GM23338 (cell line): ENCODE measurements around the gene ZNF236. TPM values are rescaled to one million over a fixed set of nuclear protein-coding genes. Genes with fewer than 3 reads are reported as not detected.

ENCODE experiments used
- ATAC-seq: fragments of 200-7000 bp; cut with Tn5 transposase; 3 replicates; pipeline ENCODE4 v1.9.1; 2020
- DNase-seq: peaks from one replicate; pipeline ENCODE4 v3.0.0-alpha.2; 2015; ENCODE audit warnings: low spot score
- H2AFZ ChIP-seq: fragments of 200-600 bp; sonication (generic); 2 replicates; pipeline ENCODE4 v1.8.0; 2016; ENCODE audit warnings: antibody characterized with exemption, mild to moderate bottlenecking, moderate library complexity
- H3F3A ChIP-seq: fragments of 200-600 bp; sonication (generic); replicated peaks from 2 replicates; pipeline ENCODE4 v1.8.0; 2017; ENCODE audit warnings: antibody characterized with exemption, mixed run types, low read depth
- H3K27ac ChIP-seq: fragments of 200-600 bp; sonication (generic); 2 replicates; pipeline ENCODE4 v1.6.1; 2016; ENCODE audit warnings: low read depth
- H3K27me3 ChIP-seq: fragments of 200-600 bp; sonication (generic); 2 replicates; pipeline ENCODE4 v1.8.0; 2016; ENCODE audit warnings: mild to moderate bottlenecking, mixed run types, moderate library complexity; ENCODE audit not compliant: insufficient read depth
- H3K36me3 ChIP-seq: fragments of 200-600 bp; sonication (generic); 2 replicates; pipeline ENCODE4 v1.8.0; 2016; ENCODE audit warnings: mild to moderate bottlenecking; ENCODE audit not compliant: insufficient read depth
- H3K4me1 ChIP-seq: fragments of 200-600 bp; sonication (generic); 2 replicates; pipeline ENCODE4 v1.8.0; 2016; ENCODE audit warnings: mild to moderate bottlenecking, moderate library complexity; ENCODE audit not compliant: insufficient read depth
- H3K4me2 ChIP-seq: fragments of 200-600 bp; sonication (generic); 2 replicates; pipeline ENCODE4 v1.7.1; 2017; ENCODE audit warnings: mixed run types
- H3K4me3 ChIP-seq: fragments of 200-600 bp; sonication (generic); 2 replicates; pipeline ENCODE4 v1.6.1; 2016; ENCODE audit warnings: mixed run types
- H3K79me2 ChIP-seq: fragments of 200-600 bp; sonication (generic); replicated peaks from 2 replicates; pipeline ENCODE4 v1.8.0; 2017; ENCODE audit warnings: mild to moderate bottlenecking; ENCODE audit not compliant: insufficient read depth
- H3K9me2 ChIP-seq: fragments of 200-600 bp; sonication (generic); 2 replicates; pipeline ENCODE4 v1.8.0; 2017; ENCODE audit not compliant: insufficient read depth
- H4K20me1 ChIP-seq: fragments of 200-600 bp; sonication (generic); replicated peaks from 2 replicates; pipeline ENCODE4 v1.8.0; 2017; ENCODE audit warnings: mild to moderate bottlenecking; ENCODE audit not compliant: insufficient read depth
- H3K27ac Mint-ChIP-seq: 2 replicates; pipeline ENCODE4 v1.8.0; 2020; ENCODE audit warnings: inconsistent platforms, mild to moderate bottlenecking, moderate library complexity, mixed read lengths
- H3K27me3 Mint-ChIP-seq: 3 replicates; pipeline ENCODE4 v1.8.0; 2022; ENCODE audit warnings: low read depth, mild to moderate bottlenecking, moderate library complexity, mixed read lengths, inconsistent platforms; ENCODE audit not compliant: insufficient read depth, poor library complexity
- H3K36me3 Mint-ChIP-seq: 3 replicates; pipeline ENCODE4 v1.8.0; 2021; ENCODE audit warnings: low read depth, mild to moderate bottlenecking, inconsistent platforms, moderate library complexity, mixed read lengths
- H3K4me1 Mint-ChIP-seq: 3 replicates; pipeline ENCODE4 v1.8.0; 2020; ENCODE audit warnings: mild to moderate bottlenecking, inconsistent platforms, mixed read lengths
- H3K4me3 Mint-ChIP-seq: 3 replicates; pipeline ENCODE4 v1.8.0; 2021; ENCODE audit warnings: moderate library complexity, mild to moderate bottlenecking, inconsistent platforms, mixed read lengths
- H3K9me3 Mint-ChIP-seq: 3 replicates; pipeline ENCODE4 v1.8.0; 2020; ENCODE audit warnings: moderate library complexity, mild to moderate bottlenecking, inconsistent platforms, mixed read lengths
- CREB1 ChIP-seq: fragments of 250-450 bp; sonication (Bioruptor Pico); IDR thresholded peaks from 2 replicates; pipeline ENCODE4 v1.5.0; 2020; ENCODE audit warnings: low read depth, mild to moderate bottlenecking, moderate library complexity
- EZH2 ChIP-seq: fragments of 200-600 bp; sonication (generic); IDR thresholded peaks from one replicate; pipeline ENCODE4 v1.8.0; 2017; ENCODE audit warnings: antibody characterized with exemption, mild to moderate bottlenecking, low read depth; ENCODE audit not compliant: unreplicated experiment
- JUNB ChIP-seq: IDR thresholded peaks from one replicate; pipeline ENCODE4 v1.6.1; 2016; ENCODE audit warnings: antibody characterized with exemption; ENCODE audit not compliant: unreplicated experiment
- ZNF114 ChIP-seq: fragments of 250-450 bp; sonication (Bioruptor Pico); IDR thresholded peaks from 2 replicates; pipeline ENCODE4 v1.5.0; 2020; ENCODE audit warnings: mild to moderate bottlenecking, moderate library complexity
- ZNF331 ChIP-seq: fragments of 250-450 bp; sonication (Bioruptor Pico); IDR thresholded peaks from 2 replicates; pipeline ENCODE4 v1.5.0; 2020; ENCODE audit warnings: low read depth, mild to moderate bottlenecking, moderate library complexity
- polyA plus RNA-seq: library from polyadenylated mRNA; unstranded; fragments of >200 nt; fragmentation: Nextera tagmentation; extraction: Ambion mirVana; gene quantifications from 2 replicates; pipeline ENCODE4 v1.2.1, GENCODE V29; 2016
- total RNA-seq: library from RNA; depleted of rRNA; stranded (reverse); fragments of >200 nt; shearing (Covaris generic); gene quantifications from 2 replicates; pipeline ENCODE4 v1.2.3, GENCODE V29; 2014
- TF ChIP-seq, protein P1 (sequence below), 2 experiments: fragments of 200-600 bp in 1 of 2; sonication (generic) in 1 of 2; conservative IDR thresholded peaks; 2 replicates each; pipeline versions ENCODE4 v1.5.1 to v1.6.1; 2016 to 2017; ENCODE audit warnings: antibody characterized with exemption in 2 of 2, low read depth in 2 of 2, mild to moderate bottlenecking in 2 of 2, moderate library complexity in 1 of 2
- TF ChIP-seq, protein P2 (sequence below): IDR thresholded peaks from one replicate; pipeline ENCODE4 v1.6.1; 2018; ENCODE audit warnings: antibody characterized with exemption; ENCODE audit not compliant: unreplicated experiment
- TF ChIP-seq, protein P3 (sequence below): fragments of 250-450 bp; sonication (Bioruptor Pico); IDR thresholded peaks from 2 replicates; pipeline ENCODE4 v1.5.0; 2020; ENCODE audit warnings: mild to moderate bottlenecking, moderate library complexity

ZNF236 gene
- total and polyA plus RNA-seq, 2 experiments from 2014 or later: 8.9 to 16.3 TPM

DNA sequence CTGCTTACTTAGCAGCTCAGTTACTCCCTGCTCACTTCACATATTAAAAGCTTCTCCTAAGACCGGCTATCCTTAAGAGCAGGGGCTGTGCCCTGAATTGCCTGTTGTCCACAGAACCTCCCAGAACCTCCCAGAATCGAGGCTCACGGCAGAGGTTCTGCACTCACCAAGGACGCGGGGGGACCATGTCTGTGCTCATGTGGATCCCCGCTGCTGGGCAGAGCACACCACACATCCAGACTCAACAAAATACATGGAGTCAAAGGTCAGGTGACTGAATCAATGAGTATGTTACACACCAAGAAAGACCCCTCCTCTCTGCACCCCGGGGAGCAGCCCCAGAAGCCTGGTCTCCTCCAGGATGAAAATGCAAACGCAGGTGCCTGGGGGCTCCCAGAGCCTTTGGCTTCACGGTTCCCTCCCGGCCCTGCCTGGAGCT, 161.3 kb downstream of the ZNF236 start:
- TF ChIP-seq, protein P1, sequence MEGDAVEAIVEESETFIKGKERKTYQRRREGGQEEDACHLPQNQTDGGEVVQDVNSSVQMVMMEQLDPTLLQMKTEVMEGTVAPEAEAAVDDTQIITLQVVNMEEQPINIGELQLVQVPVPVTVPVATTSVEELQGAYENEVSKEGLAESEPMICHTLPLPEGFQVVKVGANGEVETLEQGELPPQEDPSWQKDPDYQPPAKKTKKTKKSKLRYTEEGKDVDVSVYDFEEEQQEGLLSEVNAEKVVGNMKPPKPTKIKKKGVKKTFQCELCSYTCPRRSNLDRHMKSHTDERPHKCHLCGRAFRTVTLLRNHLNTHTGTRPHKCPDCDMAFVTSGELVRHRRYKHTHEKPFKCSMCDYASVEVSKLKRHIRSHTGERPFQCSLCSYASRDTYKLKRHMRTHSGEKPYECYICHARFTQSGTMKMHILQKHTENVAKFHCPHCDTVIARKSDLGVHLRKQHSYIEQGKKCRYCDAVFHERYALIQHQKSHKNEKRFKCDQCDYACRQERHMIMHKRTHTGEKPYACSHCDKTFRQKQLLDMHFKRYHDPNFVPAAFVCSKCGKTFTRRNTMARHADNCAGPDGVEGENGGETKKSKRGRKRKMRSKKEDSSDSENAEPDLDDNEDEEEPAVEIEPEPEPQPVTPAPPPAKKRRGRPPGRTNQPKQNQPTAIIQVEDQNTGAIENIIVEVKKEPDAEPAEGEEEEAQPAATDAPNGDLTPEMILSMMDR (conservative IDR thresholded peaks at IDR 0.05; ENCODE audit: low read depth in 2 of 2): peak in 1 of 2 experiments; percentile 4; a peak in 1 of 4 replicates
- no peak for TF ChIP-seq CREB1
- H3K9me3 Mint-ChIP-seq: no peaks in the 10 kb centered on the region
- Histone ChIP-seq H3F3A (no peaks in the 10 kb centered on the region), H4K20me1 (no peaks in the 10 kb centered on the region), H2AFZ (0 out of 2 replicates have a peak overlapping the region, but pooled peaks have one; percentile 12), H3K36me3 (no peaks in the 10 kb centered on the region), H3K4me2 (no peak overlapping the region), H3K9me2 (no peaks in the 10 kb centered on the region), H3K4me1 (peaks cover 22% of the 10 kb centered on the region), H3K79me2 (no peaks in the 10 kb centered on the region), H3K4me3 (no peak overlapping the region), H3K27ac (no peak overlapping the region), H3K27me3 (no peaks in the 10 kb centered on the region)
- H3K27me3 Mint-ChIP-seq: peaks cover 9% of the 10 kb centered on the region
- H3K27ac Mint-ChIP-seq: peak overlapping the region; percentile 28; the same call in 1 of the 2 replicates
- H3K4me1 Mint-ChIP-seq: peaks cover 40% of the 10 kb centered on the region
- ATAC-seq: peak; percentile 9
- no peak overlapping the region for H3K4me3 Mint-ChIP-seq
- DNase-seq: no peak
- no peaks in the 10 kb centered on the region for H3K36me3 Mint-ChIP-seq

DNA sequence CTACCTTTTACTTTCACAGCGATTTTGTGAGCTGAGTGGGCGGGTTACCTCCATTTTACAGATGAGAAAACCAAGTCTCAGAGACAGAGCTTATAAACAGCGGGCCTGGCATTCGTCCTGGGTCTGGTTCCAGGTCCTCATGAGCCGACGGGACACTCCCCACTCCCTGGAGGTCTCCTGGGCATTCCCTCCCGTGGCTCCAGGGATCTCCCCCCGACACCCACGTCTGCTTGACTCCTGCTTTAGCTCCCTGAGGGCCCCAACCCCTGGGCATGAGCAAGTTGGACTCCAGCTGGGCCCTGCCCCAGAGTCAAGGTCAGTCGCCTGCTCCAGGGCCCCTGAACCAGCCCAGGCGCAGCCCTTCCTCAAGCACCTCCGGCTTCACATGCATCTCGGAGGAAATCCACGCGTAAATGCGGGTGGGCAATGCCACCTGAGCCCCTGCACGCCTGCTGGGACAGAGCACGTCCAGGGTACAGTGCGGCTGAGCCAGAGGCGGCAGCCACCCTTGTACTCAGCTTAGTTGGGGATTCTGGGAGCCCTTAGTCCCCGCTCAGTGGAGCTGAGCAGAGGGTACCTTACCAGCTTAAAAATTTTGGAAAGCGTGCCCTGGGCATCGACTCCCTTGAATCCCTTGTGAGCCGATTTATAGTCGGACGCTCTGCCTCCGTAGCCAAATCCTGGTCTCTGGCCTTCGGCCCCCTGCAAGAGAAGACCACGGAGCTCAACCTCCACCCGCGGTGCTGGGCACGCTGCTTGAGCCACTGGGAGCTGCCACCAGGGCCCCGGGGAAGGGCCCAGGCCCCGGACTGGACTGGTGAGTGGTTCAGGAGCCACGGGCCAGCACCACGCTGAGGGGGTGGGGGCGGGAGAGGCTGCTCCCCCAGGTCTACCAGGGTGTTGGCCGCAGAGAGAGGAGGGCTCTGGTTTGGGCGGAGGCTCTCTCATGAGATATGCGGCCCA, 162.1 kb downstream of the ZNF236 start:
- Histone ChIP-seq H2AFZ (no peak overlapping the region), H3K27me3 (no peaks in the 10 kb centered on the region), H3K9me2 (no peaks in the 10 kb centered on the region), H3K79me2 (no peaks in the 10 kb centered on the region), H3K36me3 (no peaks in the 10 kb centered on the region), H3K27ac (no peak overlapping the region), H4K20me1 (no peaks in the 10 kb centered on the region), H3F3A (no peaks in the 10 kb centered on the region), H3K4me1 (peaks cover 22% of the 10 kb centered on the region), H3K4me2 (no peak overlapping the region), H3K4me3 (no peak overlapping the region)
- Mint-ChIP-seq H3K9me3 (no peaks in the 10 kb centered on the region), H3K27me3 (peaks cover 6% of the 10 kb centered on the region), H3K4me3 (no peak overlapping the region), H3K4me1 (peaks cover 40% of the 10 kb centered on the region), H3K36me3 (no peaks in the 10 kb centered on the region), H3K27ac (no peak overlapping the region)
- no peak for DNase-seq
- ATAC-seq: no peak
- TF ChIP-seq EZH2 (no peak), ZNF331 (CRISPR knock-in tag) (no peak), JUNB (no peak), ZNF114 (CRISPR knock-in tag) (no peak), CREB1 (no peak)
- TF ChIP-seq, protein P2, sequence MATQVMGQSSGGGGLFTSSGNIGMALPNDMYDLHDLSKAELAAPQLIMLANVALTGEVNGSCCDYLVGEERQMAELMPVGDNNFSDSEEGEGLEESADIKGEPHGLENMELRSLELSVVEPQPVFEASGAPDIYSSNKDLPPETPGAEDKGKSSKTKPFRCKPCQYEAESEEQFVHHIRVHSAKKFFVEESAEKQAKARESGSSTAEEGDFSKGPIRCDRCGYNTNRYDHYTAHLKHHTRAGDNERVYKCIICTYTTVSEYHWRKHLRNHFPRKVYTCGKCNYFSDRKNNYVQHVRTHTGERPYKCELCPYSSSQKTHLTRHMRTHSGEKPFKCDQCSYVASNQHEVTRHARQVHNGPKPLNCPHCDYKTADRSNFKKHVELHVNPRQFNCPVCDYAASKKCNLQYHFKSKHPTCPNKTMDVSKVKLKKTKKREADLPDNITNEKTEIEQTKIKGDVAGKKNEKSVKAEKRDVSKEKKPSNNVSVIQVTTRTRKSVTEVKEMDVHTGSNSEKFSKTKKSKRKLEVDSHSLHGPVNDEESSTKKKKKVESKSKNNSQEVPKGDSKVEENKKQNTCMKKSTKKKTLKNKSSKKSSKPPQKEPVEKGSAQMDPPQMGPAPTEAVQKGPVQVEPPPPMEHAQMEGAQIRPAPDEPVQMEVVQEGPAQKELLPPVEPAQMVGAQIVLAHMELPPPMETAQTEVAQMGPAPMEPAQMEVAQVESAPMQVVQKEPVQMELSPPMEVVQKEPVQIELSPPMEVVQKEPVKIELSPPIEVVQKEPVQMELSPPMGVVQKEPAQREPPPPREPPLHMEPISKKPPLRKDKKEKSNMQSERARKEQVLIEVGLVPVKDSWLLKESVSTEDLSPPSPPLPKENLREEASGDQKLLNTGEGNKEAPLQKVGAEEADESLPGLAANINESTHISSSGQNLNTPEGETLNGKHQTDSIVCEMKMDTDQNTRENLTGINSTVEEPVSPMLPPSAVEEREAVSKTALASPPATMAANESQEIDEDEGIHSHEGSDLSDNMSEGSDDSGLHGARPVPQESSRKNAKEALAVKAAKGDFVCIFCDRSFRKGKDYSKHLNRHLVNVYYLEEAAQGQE: no peak
- TF ChIP-seq, protein P3, sequence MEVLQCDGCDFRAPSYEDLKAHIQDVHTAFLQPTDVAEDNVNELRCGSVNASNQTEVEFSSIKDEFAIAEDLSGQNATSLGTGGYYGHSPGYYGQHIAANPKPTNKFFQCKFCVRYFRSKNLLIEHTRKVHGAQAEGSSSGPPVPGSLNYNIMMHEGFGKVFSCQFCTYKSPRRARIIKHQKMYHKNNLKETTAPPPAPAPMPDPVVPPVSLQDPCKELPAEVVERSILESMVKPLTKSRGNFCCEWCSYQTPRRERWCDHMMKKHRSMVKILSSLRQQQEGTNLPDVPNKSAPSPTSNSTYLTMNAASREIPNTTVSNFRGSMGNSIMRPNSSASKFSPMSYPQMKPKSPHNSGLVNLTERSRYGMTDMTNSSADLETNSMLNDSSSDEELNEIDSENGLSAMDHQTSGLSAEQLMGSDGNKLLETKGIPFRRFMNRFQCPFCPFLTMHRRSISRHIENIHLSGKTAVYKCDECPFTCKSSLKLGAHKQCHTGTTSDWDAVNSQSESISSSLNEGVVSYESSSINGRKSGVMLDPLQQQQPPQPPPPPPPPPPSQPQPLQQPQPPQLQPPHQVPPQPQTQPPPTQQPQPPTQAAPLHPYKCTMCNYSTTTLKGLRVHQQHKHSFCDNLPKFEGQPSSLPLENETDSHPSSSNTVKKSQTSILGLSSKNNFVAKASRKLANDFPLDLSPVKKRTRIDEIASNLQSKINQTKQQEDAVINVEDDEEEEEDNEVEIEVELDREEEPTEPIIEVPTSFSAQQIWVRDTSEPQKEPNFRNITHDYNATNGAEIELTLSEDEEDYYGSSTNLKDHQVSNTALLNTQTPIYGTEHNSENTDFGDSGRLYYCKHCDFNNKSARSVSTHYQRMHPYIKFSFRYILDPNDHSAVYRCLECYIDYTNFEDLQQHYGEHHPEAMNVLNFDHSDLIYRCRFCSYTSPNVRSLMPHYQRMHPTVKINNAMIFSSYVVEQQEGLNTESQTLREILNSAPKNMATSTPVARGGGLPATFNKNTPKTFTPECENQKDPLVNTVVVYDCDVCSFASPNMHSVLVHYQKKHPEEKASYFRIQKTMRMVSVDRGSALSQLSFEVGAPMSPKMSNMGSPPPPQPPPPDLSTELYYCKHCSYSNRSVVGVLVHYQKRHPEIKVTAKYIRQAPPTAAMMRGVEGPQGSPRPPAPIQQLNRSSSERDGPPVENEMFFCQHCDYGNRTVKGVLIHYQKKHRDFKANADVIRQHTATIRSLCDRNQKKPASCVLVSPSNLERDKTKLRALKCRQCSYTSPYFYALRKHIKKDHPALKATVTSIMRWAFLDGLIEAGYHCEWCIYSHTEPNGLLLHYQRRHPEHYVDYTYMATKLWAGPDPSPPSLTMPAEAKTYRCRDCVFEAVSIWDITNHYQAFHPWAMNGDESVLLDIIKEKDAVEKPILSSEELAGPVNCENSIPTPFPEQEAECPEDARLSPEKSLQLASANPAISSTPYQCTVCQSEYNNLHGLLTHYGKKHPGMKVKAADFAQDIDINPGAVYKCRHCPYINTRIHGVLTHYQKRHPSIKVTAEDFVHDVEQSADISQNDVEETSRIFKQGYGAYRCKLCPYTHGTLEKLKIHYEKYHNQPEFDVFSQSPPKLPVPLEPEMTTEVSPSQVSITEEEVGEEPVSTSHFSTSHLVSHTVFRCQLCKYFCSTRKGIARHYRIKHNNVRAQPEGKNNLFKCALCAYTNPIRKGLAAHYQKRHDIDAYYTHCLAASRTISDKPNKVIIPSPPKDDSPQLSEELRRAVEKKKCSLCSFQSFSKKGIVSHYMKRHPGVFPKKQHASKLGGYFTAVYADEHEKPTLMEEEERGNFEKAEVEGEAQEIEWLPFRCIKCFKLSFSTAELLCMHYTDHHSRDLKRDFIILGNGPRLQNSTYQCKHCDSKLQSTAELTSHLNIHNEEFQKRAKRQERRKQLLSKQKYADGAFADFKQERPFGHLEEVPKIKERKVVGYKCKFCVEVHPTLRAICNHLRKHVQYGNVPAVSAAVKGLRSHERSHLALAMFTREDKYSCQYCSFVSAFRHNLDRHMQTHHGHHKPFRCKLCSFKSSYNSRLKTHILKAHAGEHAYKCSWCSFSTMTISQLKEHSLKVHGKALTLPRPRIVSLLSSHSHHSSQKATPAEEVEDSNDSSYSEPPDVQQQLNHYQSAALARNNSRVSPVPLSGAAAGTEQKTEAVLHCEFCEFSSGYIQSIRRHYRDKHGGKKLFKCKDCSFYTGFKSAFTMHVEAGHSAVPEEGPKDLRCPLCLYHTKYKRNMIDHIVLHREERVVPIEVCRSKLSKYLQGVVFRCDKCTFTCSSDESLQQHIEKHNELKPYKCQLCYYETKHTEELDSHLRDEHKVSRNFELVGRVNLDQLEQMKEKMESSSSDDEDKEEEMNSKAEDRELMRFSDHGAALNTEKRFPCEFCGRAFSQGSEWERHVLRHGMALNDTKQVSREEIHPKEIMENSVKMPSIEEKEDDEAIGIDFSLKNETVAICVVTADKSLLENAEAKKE (CRISPR knock-in tag): no peak
